OCI-LY1 (cell line): ENCODE measurements around the gene ANO2.

Source experiments
- H2AFZ ChIP-seq: fragments of 200-600 bp; sonication (generic), shearing (Covaris generic); 2 replicates; pipeline ENCODE4 v1.6.0; 2014; ENCODE audit warnings: antibody characterized with exemption, mild to moderate bottlenecking, low read length
- H3F3A ChIP-seq: fragments of 200-600 bp; sonication (generic), shearing (Covaris generic); 2 replicates; pipeline ENCODE4 v1.6.0; 2014; ENCODE audit warnings: mild to moderate bottlenecking, antibody characterized with exemption, low read length, moderate library complexity; ENCODE audit not compliant: insufficient read depth
- H3K27ac ChIP-seq: fragments of 200-600 bp; sonication (generic); 2 replicates; pipeline ENCODE4 v1.5.1; 2014; ENCODE audit warnings: low read length, mixed run types, mild to moderate bottlenecking, low read depth; ENCODE audit not compliant: poor library complexity, severe bottlenecking
- H3K27me3 ChIP-seq: fragments of 200-600 bp; sonication (generic); 2 replicates; pipeline ENCODE4 v1.6.0; 2014; ENCODE audit warnings: antibody characterized with exemption, mild to moderate bottlenecking, low read length, moderate library complexity; ENCODE audit not compliant: insufficient read depth
- H3K36me3 ChIP-seq: fragments of 200-600 bp; sonication (generic); 2 replicates; pipeline ENCODE4 v1.6.1; 2014; ENCODE audit warnings: mild to moderate bottlenecking, antibody characterized with exemption, low read length, moderate library complexity, mixed read lengths; ENCODE audit not compliant: insufficient read depth
- H3K4me1 ChIP-seq: fragments of 200-600 bp; sonication (generic); 2 replicates; pipeline ENCODE4 v1.5.1; 2014; ENCODE audit warnings: mild to moderate bottlenecking, low read length, moderate library complexity; ENCODE audit not compliant: insufficient read depth, severe bottlenecking
- H3K4me2 ChIP-seq: fragments of 200-600 bp; sonication (generic), shearing (Covaris generic); 2 replicates; pipeline ENCODE4 v1.6.1; 2014; ENCODE audit warnings: low read length
- H3K4me3 ChIP-seq: fragments of 200-600 bp; sonication (generic); 2 replicates; pipeline ENCODE4 v1.5.1; 2014; ENCODE audit warnings: low read length, low read depth, mild to moderate bottlenecking, mixed read lengths; ENCODE audit not compliant: poor library complexity, severe bottlenecking
- H3K79me2 ChIP-seq: fragments of 200-600 bp; shearing (Covaris generic); 2 replicates; pipeline ENCODE4 v1.6.1; 2016; ENCODE audit warnings: mixed run types, low read length, mixed read lengths; ENCODE audit not compliant: insufficient read depth
- H3K9ac ChIP-seq: fragments of 200-600 bp; sonication (generic), shearing (Covaris generic); 2 replicates; pipeline ENCODE4 v1.6.1; 2014; ENCODE audit warnings: mild to moderate bottlenecking, low read length, mixed read lengths
- H3K9me2 ChIP-seq: fragments of 200-600 bp; sonication (generic), shearing (Covaris generic); 2 replicates; pipeline ENCODE4 v1.6.1; 2014; ENCODE audit warnings: low read depth, mild to moderate bottlenecking, low read length, mixed read lengths
- H3K9me3 ChIP-seq: fragments of 200-600 bp; shearing (Covaris generic); 2 replicates; pipeline ENCODE4 v1.6.1; 2014; ENCODE audit warnings: low read length, mixed read lengths
- H4K20me1 ChIP-seq: fragments of 200-600 bp; sonication (generic), shearing (Covaris generic); 2 replicates; pipeline ENCODE4 v1.6.0; 2016; ENCODE audit warnings: mild to moderate bottlenecking, low read length; ENCODE audit not compliant: insufficient read depth
- EZH2 ChIP-seq: fragments of 200-600 bp; sonication (generic), shearing (Covaris generic); IDR thresholded peaks from 2 replicates; pipeline ENCODE4 v1.8.0; 2017; ENCODE audit warnings: borderline replicate concordance, mixed run types, mild to moderate bottlenecking, antibody characterized with exemption, low read length, moderate library complexity, mixed read lengths
- TF ChIP-seq, protein P1 (sequence below): fragments of 200-600 bp; sonication (generic), shearing (Covaris generic); IDR thresholded peaks from 2 replicates; pipeline ENCODE4 v1.5.1; 2017; ENCODE audit warnings: mild to moderate bottlenecking, antibody characterized with exemption, low read length, moderate library complexity, mixed read lengths

ANO2 gene

DNA sequence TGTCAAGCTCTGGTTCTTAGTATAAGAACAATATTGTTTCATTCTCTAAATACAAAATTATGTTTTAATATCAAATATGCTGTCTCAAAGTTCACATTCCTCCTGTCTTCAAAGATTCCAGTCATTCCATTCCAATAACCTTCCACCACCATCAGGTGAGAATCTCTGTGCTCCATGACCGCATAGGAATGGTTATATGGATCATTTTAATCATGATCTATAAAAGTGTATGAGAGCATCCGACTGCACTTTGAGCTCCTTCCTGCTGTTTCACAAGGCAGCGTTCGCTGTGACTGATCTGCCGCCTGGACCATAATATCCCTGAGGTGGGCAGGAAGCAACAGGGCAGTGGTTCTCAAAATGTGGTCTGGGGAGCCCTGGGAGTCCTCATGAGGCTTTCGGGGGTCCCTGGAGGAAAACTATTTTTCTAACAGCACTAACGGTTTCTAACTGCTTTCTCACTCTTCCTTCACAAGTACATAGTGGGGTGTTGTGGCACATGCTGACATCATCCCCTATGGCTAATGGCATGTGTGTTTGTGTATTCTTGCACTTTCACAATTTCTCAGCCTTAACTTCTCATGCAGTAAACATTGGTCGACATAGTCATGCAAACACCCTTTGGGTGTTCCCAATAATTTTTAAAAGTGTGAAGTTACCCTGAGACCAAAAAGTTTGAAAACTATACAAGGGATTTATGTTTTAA is 137.4 kb downstream of the ANO2 start:
- Histone ChIP-seq H3K27ac (no peak overlapping the region), H3K4me3 (no peak overlapping the region), H3K4me2 (no peak overlapping the region), H3K27me3 (no peaks in the 10 kb centered on the region), H3K79me2 (no peaks in the 10 kb centered on the region), H3K9me3 (no peaks in the 10 kb centered on the region), H4K20me1 (no peaks in the 10 kb centered on the region), H3F3A (no peaks in the 10 kb centered on the region), H2AFZ (no peak overlapping the region), H3K9me2 (no peaks in the 10 kb centered on the region), H3K4me1 (no peaks in the 10 kb centered on the region), H3K36me3 (no peaks in the 10 kb centered on the region), H3K9ac (no peak overlapping the region)
- TF ChIP-seq, protein P1, sequence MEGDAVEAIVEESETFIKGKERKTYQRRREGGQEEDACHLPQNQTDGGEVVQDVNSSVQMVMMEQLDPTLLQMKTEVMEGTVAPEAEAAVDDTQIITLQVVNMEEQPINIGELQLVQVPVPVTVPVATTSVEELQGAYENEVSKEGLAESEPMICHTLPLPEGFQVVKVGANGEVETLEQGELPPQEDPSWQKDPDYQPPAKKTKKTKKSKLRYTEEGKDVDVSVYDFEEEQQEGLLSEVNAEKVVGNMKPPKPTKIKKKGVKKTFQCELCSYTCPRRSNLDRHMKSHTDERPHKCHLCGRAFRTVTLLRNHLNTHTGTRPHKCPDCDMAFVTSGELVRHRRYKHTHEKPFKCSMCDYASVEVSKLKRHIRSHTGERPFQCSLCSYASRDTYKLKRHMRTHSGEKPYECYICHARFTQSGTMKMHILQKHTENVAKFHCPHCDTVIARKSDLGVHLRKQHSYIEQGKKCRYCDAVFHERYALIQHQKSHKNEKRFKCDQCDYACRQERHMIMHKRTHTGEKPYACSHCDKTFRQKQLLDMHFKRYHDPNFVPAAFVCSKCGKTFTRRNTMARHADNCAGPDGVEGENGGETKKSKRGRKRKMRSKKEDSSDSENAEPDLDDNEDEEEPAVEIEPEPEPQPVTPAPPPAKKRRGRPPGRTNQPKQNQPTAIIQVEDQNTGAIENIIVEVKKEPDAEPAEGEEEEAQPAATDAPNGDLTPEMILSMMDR: no peak
- TF ChIP-seq EZH2: no peak

DNA sequence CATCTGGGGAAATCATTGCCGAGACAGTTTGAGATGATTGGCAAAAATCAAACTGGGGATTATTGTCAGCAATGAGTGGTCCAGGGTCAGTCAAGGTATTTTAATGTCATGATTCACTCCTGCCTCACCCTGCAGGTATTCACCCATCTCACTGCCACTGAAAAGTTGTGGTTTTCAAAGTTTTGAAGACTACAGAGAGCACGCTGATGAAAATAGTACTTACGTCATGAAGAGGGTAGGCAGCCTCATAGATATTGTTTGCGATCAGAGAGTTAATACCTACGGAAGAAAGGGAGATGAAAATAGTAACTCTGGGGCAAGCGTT is 138.0 kb downstream of the ANO2 start:
- Histone ChIP-seq H3K4me2 (no peak overlapping the region), H3F3A (no peaks in the 10 kb centered on the region), H3K4me3 (no peak overlapping the region), H3K9me2 (no peaks in the 10 kb centered on the region), H3K4me1 (no peaks in the 10 kb centered on the region), H3K27me3 (no peaks in the 10 kb centered on the region), H4K20me1 (no peaks in the 10 kb centered on the region), H3K27ac (no peak overlapping the region), H3K9me3 (no peaks in the 10 kb centered on the region), H3K36me3 (no peaks in the 10 kb centered on the region), H2AFZ (no peak overlapping the region), H3K79me2 (no peaks in the 10 kb centered on the region), H3K9ac (no peak overlapping the region)
- TF ChIP-seq EZH2: no peak
- TF ChIP-seq, protein P1: no peak

DNA sequence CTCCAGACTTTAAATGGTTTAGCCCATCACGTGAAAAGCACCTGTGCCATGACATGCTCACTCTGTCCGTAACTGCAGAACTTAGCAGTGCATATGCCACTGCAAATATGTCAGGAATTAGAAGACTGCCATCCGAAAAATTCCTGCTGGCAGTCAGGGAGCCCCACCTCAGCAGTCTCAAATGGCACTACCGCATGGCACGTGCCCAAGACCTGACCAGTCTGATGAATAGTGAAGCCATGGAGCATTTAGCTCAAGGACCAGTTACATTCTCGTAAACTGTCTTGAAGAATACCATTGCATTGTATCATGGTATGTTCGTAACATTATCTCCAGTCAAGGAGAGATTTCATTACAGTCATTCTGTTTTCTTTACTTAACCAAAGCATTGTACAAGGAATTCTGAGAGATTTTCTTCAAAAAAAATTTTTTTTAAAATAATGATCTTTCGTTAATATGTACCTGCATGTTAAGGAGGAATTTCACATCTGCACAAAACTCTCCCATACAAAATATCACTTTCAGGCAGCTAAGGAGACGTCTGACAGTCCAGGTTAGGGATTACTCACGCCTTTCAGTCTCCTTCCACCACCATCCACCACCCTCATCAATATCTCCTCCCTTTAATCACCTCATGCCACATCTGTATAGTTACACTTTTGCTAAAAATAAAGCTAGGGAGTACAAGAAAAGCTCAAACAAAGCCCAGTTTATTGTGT is 138.5 kb downstream of the ANO2 start:
- H3F3A ChIP-seq: no peaks in the 10 kb centered on the region
- no peaks in the 10 kb centered on the region for H3K9me3 ChIP-seq
- no peak overlapping the region for H2AFZ ChIP-seq
- no peaks in the 10 kb centered on the region for H3K4me1 ChIP-seq
- no peak overlapping the region for H3K4me2 ChIP-seq
- no peak overlapping the region for H3K27ac ChIP-seq
- TF ChIP-seq EZH2: no peak
- TF ChIP-seq, protein P1: no peak
- H3K27me3 ChIP-seq: no peaks in the 10 kb centered on the region
- no peak overlapping the region for H3K9ac ChIP-seq
- H3K4me3 ChIP-seq: no peak overlapping the region
- H3K9me2 ChIP-seq: no peaks in the 10 kb centered on the region
- no peaks in the 10 kb centered on the region for H3K79me2 ChIP-seq
- no peaks in the 10 kb centered on the region for H4K20me1 ChIP-seq
- H3K36me3 ChIP-seq: no peaks in the 10 kb centered on the region
